ENCODE measurements around the gene ARID5A. TPM values are rescaled to one million over a fixed set of nuclear protein-coding genes. Genes with fewer than 3 reads are reported as not detected.

Gene ARID5A
- total and polyA plus RNA-seq, 9 of the 15 experiments (the other 6 are each of a cell fraction or from before 2014, with no cell fraction given) = 0.14 to 12.5 (median 3.0) TPM

- ChIA-PET POLR2A (interaction anchor here (0.6 to 1.0 kb wide), 4 partner anchors 11 to 266 kb away, joined by 3 to 4 read pairs (median 4); partner anchors contain the start of genes CNNM3 and KANSL3), CTCF (ENCODE audit: low intra/inter-chr PET ratio) (interaction anchor here (0.7 to 1.2 kb wide), 3 partner anchors 31 to 207 kb away, joined by 3 to 5 read pairs (median 4); no protein-coding TSS in a partner anchor)
- FAIRE-seq = no peak
- Histone ChIP-seq H3K79me2 (ENCODE audit: control insufficient read depth, insufficient read depth, low read length) (no peaks in the 10 kb centered on the region), H3K36me3 (ENCODE audit: control insufficient read depth, insufficient read depth, low read length) (peaks cover 4% of the 10 kb centered on the region; the same call in 1 of the 3 replicates), H3K9ac (ENCODE audit: insufficient read depth in 1 of 2, low read depth in 2 of 2, low read length in 2 of 2) (peak overlapping the region in 1 of 2 experiments; percentile 73; a peak in 2 of 4 replicates), H3K9me3 (replicated peaks; ENCODE audit: control insufficient read depth, insufficient read depth, low read depth, low read length) (no peaks in the 10 kb centered on the region), H3K27ac (ENCODE audit: extremely low read depth, low read depth, low read length) (no peak overlapping the region), H3K4me1 (replicated peaks in 1 of 2; ENCODE audit: control insufficient read depth in 2 of 2, insufficient read depth in 2 of 2, low read length in 2 of 2) (peaks cover 0 to 35% of the 10 kb centered on the region in 2 experiments; a peak in 2 of 5 replicates), H3K4me3 (no peak overlapping the region), H3K4me2 (ENCODE audit: insufficient read depth, low read length) (no peak overlapping the region), H3K9me1 (ENCODE audit: control insufficient read depth, insufficient read depth, low read length) (no peaks in the 10 kb centered on the region), H3K27me3 (ENCODE audit: control insufficient read depth in 2 of 2, insufficient read depth in 2 of 2, low read length in 2 of 2) (no peaks in the 10 kb centered on the region), H2AFZ (ENCODE audit: low read depth, low read length) (peak overlapping the region; percentile 55; the same call in 1 of the 2 replicates), H4K20me1 (replicated peaks; ENCODE audit: control insufficient read depth, insufficient read depth, low read length) (no peaks in the 10 kb centered on the region)
- intact Hi-C loops (cut with micrococcal nuclease) (loop anchor here (5.0 to 10.0 kb wide), 3 partner anchors 212 to 412 kb away; partner anchors contain the start of gene CNNM4), in situ Hi-C loops (cut with MboI) (loop anchor here (25.0 kb wide), 1 partner anchor 412 kb away; no protein-coding TSS in a partner anchor)
- ATAC-seq = peak; percentile 94
- BruUV-seq (replicated peaks) = no TSS peak
- peak; percentile 79 to 86 (median 82) for DNase-seq (ENCODE audit: extremely low read depth in 1 of 4, low spot score in 3 of 4)
- WGBS (ENCODE audit: insufficient coverage, low coverage, missing lambda C conversion rate) = 53% methylated on average over 49 of the region's 61 CpGs
- TF ChIP-seq BHLHE40 (IDR thresholded peaks at IDR 0.05; ENCODE audit: low read length) = peak; percentile 87
- TF ChIP-seq JUN (IDR thresholded peaks at IDR 0.05; ENCODE audit: borderline replicate concordance, low read depth, low read length) = peak; percentile 33; the same call in 1 of the 2 replicates
- TF ChIP-seq JUN (CRISPR knock-in tag; IDR thresholded peaks at IDR 0.05; ENCODE audit: borderline replicate concordance) = no peak
- peak; percentile 38; the same call in 1 of the 2 replicates for TF ChIP-seq POLR2G (IDR thresholded peaks at IDR 0.05; ENCODE audit: low read depth, low read length)
- TF ChIP-seq L3MBTL2 (IDR thresholded peaks at IDR 0.05) = peak; percentile 68; the same call in 1 of the 2 replicates
- peak; percentile 33 for TF ChIP-seq CCNT2 (IDR thresholded peaks at IDR 0.05; ENCODE audit: borderline replicate concordance, extremely low read depth, insufficient read length, low read depth, low read length)
- TF ChIP-seq ZNF707 (CRISPR knock-in tag; conservative IDR thresholded peaks at IDR 0.05) = no peak
- TF ChIP-seq ZNF507 (tag; conservative IDR thresholded peaks at IDR 0.05) = no peak
- no peak for TF ChIP-seq GMEB1 (CRISPR knock-in tag; IDR thresholded peaks at IDR 0.05)
- TF ChIP-seq TFAP4 (CRISPR knock-in tag; IDR thresholded peaks at IDR 0.05; ENCODE audit: borderline replicate concordance) = peak; percentile 66; the same call in 1 of the 2 replicates
These were observed 13.6 kb downstream of the ARID5A start for GRCh38 chr2:96549967-96550786.
